Naive thymus-derived CD8-positive, alpha-beta T cell (primary cell): ENCODE data around the gene ALG5. TPM values are rescaled to one million over a fixed set of nuclear protein-coding genes. Genes with fewer than 3 reads are reported as not detected.
A peak's percentile ranks its signal among the peaks of the same experiment; 100 is the strongest.

Source experiments
- ATAC-seq, 2 donors: fragments of 150-1000 bp; cut with Tn5 transposase in 1 of 2; sonication (Bioruptor Pico), chemical (Tn5 transposase) in 1 of 2; 1 replicate in 1 of 2; 2 replicates in 1 of 2; pipeline ENCODE4 v1.10.0; 2021; ENCODE audit warnings: mild to moderate bottlenecking in 2 of 2, moderate library complexity in 2 of 2
- POLR2A ChIA-PET: fragments of 350-600 bp; sonication (Branson Sonifier 250); formaldehyde crosslinking; loops from one replicate; lab custom pipeline; 2021; ENCODE audit warnings: antibody characterized with exemption; lab: Charles Lee
- DNase-seq, 10 donors: peaks; one replicate each; pipeline versions ENCODE4 v3.0.0 to v3.0.0-alpha.2; 2020 to 2022
- H3K27ac Mint-ChIP-seq, 10 donors: one replicate each; pipeline ENCODE4 v1.8.0; 2020 to 2022; ENCODE audit warnings: mild to moderate bottlenecking in 10 of 10, mixed read lengths in 10 of 10, moderate library complexity in 4 of 10, inconsistent platforms in 1 of 10
- H3K27me3 Mint-ChIP-seq, 5 donors: one replicate each; pipeline ENCODE4 v1.8.0; 2021 to 2022; ENCODE audit warnings: mixed read lengths in 5 of 5
- H3K36me3 Mint-ChIP-seq, 3 donors: one replicate each; pipeline ENCODE4 v1.8.0; 2020 to 2022; ENCODE audit warnings: mixed read lengths in 3 of 3, mild to moderate bottlenecking in 2 of 3, inconsistent platforms in 1 of 3
- H3K4me1 Mint-ChIP-seq, 4 donors: one replicate each; pipeline ENCODE4 v1.8.0; 2021 to 2022; ENCODE audit warnings: mixed read lengths in 4 of 4
- H3K4me3 Mint-ChIP-seq, 10 donors: one replicate each; pipeline ENCODE4 v1.8.0; 2020 to 2022; ENCODE audit warnings: mild to moderate bottlenecking in 10 of 10, mixed read lengths in 10 of 10, moderate library complexity in 6 of 10, inconsistent platforms in 1 of 10
- H3K9me3 Mint-ChIP-seq, 9 donors: one replicate each; pipeline ENCODE4 v1.8.0; 2020 to 2022; ENCODE audit warnings: mixed read lengths in 9 of 9, mild to moderate bottlenecking in 3 of 9, inconsistent platforms in 1 of 9, moderate library complexity in 1 of 9
- polyA plus RNA-seq, 3 donors: library from polyadenylated mRNA; unstranded; fragments of 300-500 nt; fragmentation: Illumina TruSeq; gene quantifications; one replicate each; pipeline ENCODE4 v1.2.3, GENCODE V29; 2021
- total RNA-seq, 8 experiments: library from RNA in 2 of 8; stranded (reverse) in 2 of 8; gene quantifications; one replicate each; pipeline ENCODE4 v1.2.3 and lab custom pipeline; 2021 to 2026

Gene ALG5
- total and polyA plus RNA-seq, 5 experiments from 2014 or later, result 22.5 to 89.5 (median 61.9) TPM

DNA sequence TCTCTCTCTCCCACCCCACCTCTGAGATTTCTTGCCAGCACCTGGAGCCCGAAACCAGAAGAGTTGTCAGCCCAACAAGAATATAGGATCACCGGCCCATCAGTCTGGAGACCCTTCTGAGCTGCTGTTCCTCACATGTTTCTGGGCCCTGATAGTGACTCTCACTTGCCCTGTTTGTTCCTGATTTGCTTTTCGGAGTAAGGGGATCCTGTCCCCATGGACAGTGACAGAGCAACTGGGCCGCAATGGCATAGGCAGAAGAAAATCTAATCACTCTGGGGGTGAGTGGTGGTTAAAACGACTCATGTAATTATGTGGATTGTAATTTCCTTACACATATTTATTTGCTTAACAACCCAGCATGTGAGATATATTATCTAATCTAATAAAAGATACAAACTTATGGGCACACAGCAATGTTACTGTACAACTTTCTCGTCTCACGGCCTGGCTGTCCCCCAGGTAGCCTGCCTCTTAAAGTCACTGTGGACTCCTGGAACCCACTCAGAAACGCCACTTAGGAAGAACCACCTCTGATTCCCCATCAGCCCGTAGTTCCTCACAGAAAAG lies 78.4 kb downstream of the ALG5 start:
- Mint-ChIP-seq H3K4me3 (peak overlapping the region; percentile 19 to 87 (median 75)), H3K27ac (no peak overlapping the region), H3K36me3 (peaks cover 0 to 2% (median 0%) of the 10 kb centered on the region in 3 donors), H3K4me1 (peaks cover 0 to 11% (median 4%) of the 10 kb centered on the region in 4 donors), H3K27me3 (peaks cover 40 to 60% (median 47%) of the 10 kb centered on the region in 5 donors), H3K9me3 (no peaks in the 10 kb centered on the region)
- no peak for ATAC-seq
- DNase-seq, result no peak
- POLR2A ChIA-PET, result no interaction called here

DNA sequence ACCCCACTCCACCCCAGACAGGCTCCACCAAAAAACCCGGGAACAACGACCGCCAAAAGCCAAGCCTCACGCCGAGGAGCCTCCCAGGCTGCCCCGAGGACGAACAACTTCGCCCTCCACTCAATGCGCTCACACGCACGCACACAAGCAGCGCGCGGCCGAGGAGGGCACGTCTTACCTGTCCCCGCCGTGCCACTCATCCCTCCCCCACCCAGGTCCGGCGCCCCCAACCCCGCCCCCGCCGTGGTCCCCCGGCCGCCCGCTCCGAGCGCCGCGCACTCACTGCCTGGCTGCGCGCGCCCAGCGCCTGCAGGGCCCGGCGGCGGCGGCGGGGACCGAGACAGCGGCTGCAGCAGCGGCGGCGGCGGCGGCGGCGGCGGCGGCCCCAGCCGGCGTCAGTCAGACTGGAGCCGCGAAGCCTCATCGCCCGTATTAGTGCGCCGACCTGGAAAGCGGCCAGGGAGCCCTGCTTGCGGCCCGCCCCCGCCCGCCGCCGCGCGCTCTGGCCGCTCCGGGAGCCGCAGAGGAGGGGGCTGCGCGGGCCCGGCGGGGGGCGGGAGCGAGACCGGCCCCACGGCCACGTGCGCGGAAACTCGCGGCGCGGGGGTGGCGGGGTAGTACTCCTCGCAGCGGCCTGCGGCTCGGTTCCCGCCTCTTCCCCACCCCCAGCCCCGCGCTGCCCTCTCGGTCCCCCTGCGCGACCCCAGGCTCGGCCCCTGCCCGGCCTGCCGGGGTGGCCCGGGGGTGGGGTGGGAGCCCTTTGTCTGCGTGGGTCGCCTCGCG lies 79.1 kb downstream of the ALG5 start, which contains the start of gene SMAD9:
Gene SMAD9, minus strand, starts transcription at position 406 of the 783 bp plus-strand sequence. CDS start 40,549 bp downstream, outside the sequence.
- peaks cover 0 to 2% (median 0%) of the 10 kb centered on the region in 3 donors for H3K36me3 Mint-ChIP-seq
- DNase-seq, result no peak
- peaks cover 40 to 64% (median 49%) of the 10 kb centered on the region in 5 donors for H3K27me3 Mint-ChIP-seq
- POLR2A ChIA-PET, result no interaction called here
- peaks cover 0 to 11% (median 4%) of the 10 kb centered on the region in 4 donors for H3K4me1 Mint-ChIP-seq
- ATAC-seq, result peak; percentile 36 to 42
- H3K9me3 Mint-ChIP-seq, result no peaks in the 10 kb centered on the region
- peak within 1 kb of the TSS; percentile 19 to 87 (median 75) for H3K4me3 Mint-ChIP-seq
- H3K27ac Mint-ChIP-seq, result no peak within 1 kb of the TSS

DNA sequence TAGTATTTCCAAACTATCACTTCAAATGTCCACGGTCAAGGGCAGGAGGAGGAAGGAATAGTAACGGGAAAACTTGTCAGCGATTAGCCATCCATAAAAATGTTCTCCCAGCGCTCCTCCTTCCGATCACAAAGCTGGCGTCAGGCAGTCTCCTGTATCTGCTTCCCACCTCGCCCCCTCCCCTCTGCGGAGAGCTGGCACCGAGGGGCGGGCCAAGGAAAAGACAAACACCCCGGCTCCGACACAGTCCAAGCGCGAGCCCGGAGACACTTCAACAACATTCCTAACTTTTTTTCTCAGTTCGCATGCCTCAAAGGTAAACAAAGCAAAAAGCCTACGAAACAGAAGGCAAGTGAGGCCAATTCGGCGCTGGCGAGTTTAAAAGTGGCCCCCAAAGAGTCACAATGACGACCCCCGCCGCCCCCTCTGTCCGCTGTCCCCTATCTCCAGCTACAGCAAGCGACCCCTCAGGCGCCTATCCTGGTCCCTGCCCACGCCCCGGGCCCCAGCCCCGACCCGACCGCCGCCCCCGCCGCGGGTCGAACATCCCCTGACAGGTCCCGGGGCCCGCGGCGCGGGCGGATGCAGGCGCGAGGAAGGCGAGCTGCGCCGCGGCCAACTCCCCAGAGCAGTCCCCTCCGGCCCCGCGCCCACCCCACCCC lies 79.8 kb downstream of the ALG5 start:
- Mint-ChIP-seq H3K4me1 (peaks cover 0 to 11% (median 4%) of the 10 kb centered on the region in 4 donors), H3K36me3 (peaks cover 0 to 2% (median 0%) of the 10 kb centered on the region in 3 donors), H3K27ac (no peak overlapping the region), H3K27me3 (peaks cover 44 to 64% (median 45%) of the 10 kb centered on the region in 5 donors), H3K4me3 (peak overlapping the region in 8 of 10 donors; percentile 19 to 59 (median 44)), H3K9me3 (no peaks in the 10 kb centered on the region)
- POLR2A ChIA-PET, result no interaction called here
- DNase-seq (no peak), ATAC-seq (peak in 1 of 2 donors; percentile 32)

DNA sequence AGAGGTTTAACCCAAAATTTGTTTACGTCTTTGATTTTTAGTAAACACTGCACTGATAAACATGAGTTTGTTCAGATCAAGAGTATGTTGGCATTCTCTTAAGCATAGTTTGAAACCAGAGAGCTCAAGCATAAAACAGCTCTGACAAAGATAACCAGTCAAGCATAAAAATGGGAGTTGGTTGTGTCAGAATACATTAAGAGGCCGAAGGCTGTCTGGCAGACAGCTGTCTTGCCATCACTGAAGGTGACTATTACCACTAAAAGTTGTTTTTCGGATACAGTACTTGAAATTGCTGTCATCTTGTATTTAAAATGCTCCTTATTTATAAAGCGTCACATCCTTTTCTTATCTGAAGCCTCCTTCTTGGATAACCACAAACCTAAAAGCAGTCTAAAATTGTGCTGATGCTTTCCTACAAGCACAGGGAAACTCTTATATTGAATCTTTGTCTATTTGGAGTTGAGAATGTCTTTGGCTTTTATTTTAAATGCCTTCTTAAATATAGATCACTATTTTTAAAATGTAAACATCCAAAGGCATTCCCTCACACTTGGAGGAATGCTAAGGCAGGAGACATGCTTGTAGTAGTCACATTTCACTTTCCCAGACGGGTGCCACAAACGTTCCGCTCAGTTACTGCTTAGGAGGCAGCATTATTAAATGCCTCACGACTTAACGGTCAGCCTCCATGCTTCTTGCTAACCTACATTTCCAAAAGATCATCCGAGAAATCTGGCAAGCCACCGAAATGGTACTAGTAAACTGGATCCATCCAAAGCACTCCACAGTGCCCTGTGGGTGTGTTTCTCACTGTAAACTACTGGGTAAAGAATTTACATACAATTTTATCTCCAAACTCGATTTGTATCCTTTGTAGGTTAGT lies 80.7 kb downstream of the ALG5 start:
- Mint-ChIP-seq H3K4me1 (peaks cover 0 to 11% (median 4%) of the 10 kb centered on the region in 4 donors), H3K4me3 (peak overlapping the region in 8 of 10 donors; percentile 26 to 59 (median 38)), H3K27ac (no peak overlapping the region), H3K9me3 (no peaks in the 10 kb centered on the region), H3K27me3 (peaks cover 40 to 65% (median 45%) of the 10 kb centered on the region in 5 donors), H3K36me3 (peaks cover 0 to 2% (median 0%) of the 10 kb centered on the region in 3 donors)
- DNase-seq (no peak), ATAC-seq (no peak)
- POLR2A ChIA-PET, result no interaction called here

DNA sequence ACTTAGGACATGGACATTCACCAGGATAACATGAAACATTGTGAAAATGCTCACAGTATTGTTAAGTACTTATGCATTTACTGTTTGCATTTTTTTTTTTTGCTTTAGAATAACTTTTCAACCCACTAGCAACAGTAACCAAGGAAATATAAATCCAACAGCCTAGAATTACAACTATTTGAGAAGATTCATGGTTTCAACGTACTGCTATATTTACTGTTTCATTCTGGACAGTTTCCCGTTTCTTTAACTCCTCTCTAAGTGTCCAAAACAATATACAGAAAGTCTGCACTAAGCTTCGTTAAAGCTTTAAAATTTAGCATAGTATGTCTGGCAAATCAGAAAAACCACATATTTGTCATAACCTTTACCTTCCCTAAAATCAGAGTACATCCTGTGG lies 81.8 kb downstream of the ALG5 start:
- Mint-ChIP-seq H3K27ac (no peak overlapping the region), H3K4me3 (no peak overlapping the region), H3K27me3 (peaks cover 41 to 66% (median 45%) of the 10 kb centered on the region in 5 donors), H3K36me3 (peaks cover 0 to 2% (median 0%) of the 10 kb centered on the region in 3 donors), H3K9me3 (no peaks in the 10 kb centered on the region), H3K4me1 (peaks cover 0 to 11% (median 4%) of the 10 kb centered on the region in 4 donors)
- ATAC-seq (no peak), DNase-seq (no peak)
- POLR2A ChIA-PET, result no interaction called here

DNA sequence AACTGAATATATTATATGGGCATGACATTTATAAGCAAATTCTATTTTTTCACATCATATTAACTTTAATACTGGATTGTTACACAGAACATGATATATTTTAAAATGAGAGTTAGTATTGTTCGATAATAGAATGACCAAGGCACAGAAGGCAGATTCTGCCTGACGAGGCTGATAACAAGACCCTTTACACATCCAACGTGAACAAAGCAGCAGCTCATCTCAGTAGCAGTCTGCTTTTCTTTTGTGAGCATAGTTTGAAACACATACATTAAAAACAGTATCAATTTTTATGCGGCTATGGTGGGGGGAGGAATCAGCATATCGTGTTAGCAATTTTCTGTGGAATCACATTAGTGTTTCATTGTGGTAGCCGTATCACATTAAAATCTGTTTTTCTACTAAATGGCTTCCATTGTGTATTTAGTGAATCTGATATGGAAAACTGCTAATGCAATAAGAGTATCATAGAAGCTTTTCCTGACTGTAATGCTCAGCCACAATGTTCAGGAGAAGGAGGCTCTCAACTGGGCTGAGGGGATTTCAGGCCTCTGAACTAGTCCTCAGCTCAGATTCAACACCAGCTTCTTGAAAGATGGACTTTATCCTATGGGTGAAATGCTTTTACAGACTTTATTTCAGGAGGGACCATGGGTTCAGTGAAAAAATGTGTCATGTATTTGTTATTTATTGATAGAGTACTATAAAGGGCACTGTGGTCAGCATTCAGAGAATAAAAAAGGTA lies 83.1 kb downstream of the ALG5 start:
- peaks cover 0 to 2% (median 0%) of the 10 kb centered on the region in 3 donors for H3K36me3 Mint-ChIP-seq
- DNase-seq (no peak), ATAC-seq (no peak)
- H3K4me3 Mint-ChIP-seq, result no peak overlapping the region
- no peak overlapping the region for H3K27ac Mint-ChIP-seq
- POLR2A ChIA-PET, result no interaction called here
- no peaks in the 10 kb centered on the region for H3K9me3 Mint-ChIP-seq
- peaks cover 0 to 11% (median 4%) of the 10 kb centered on the region in 4 donors for H3K4me1 Mint-ChIP-seq
- H3K27me3 Mint-ChIP-seq, result peaks cover 36 to 65% (median 41%) of the 10 kb centered on the region in 5 donors

DNA sequence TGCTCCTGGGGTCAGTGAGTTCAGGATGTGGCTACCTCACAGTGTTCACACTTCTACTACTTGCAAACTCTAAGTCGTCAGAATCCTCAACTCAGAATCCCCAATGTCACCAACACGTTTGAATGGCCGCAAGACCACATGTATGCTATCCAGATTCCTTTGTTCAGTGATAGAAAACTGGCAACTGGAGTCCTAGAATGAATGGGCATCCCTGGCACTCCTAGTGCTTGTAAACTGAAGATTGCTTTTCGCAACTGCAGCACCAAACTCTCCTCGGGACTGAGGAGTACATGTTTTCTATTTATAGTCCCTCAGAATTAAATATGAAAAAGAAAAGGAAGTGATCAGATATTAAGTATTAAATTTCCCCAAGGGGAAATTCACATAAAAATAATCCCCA lies 84.0 kb downstream of the ALG5 start:
- POLR2A ChIA-PET, result no interaction called here

DNA sequence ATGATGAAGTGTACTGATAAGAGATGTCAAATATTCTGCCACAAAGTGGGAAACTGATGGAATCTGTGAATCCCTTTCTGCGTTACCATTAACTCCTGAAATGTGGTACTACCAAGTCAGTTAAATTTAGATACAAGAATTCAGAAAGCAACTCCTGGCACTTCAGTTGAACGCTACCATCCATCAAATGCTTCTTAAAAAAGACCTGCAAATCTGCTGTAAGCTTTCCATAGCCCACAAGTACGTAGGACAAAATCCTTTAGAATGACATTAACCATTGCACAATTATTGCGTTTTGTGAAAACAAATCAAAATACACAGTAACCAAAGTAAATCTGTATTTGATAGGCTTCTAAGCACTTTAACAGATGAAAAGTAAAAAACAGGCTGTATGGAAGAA lies 84.5 kb downstream of the ALG5 start:
- no peaks in the 10 kb centered on the region for H3K36me3 Mint-ChIP-seq
- ATAC-seq (no peak), DNase-seq (no peak)
- no peak overlapping the region for H3K4me3 Mint-ChIP-seq
- no peaks in the 10 kb centered on the region for H3K9me3 Mint-ChIP-seq
- peak overlapping the region in 1 of 10 donors; percentile 50 for H3K27ac Mint-ChIP-seq
- H3K27me3 Mint-ChIP-seq, result peaks cover 33 to 67% (median 44%) of the 10 kb centered on the region in 5 donors
- POLR2A ChIA-PET, result no interaction called here
- H3K4me1 Mint-ChIP-seq, result peaks cover 0 to 6% (median 3%) of the 10 kb centered on the region in 4 donors

More for the DNA sequence above, 84.0 kb downstream of the ALG5 start:
- H3K4me3 Mint-ChIP-seq, result no peak overlapping the region
- H3K4me1 Mint-ChIP-seq, result peaks cover 0 to 6% (median 3%) of the 10 kb centered on the region in 4 donors
- no peak overlapping the region for H3K27ac Mint-ChIP-seq
- DNase-seq (no peak), ATAC-seq (no peak)
- peaks cover 33 to 65% (median 44%) of the 10 kb centered on the region in 5 donors for H3K27me3 Mint-ChIP-seq
- no peaks in the 10 kb centered on the region for H3K36me3 Mint-ChIP-seq
- no peaks in the 10 kb centered on the region for H3K9me3 Mint-ChIP-seq

DNA sequence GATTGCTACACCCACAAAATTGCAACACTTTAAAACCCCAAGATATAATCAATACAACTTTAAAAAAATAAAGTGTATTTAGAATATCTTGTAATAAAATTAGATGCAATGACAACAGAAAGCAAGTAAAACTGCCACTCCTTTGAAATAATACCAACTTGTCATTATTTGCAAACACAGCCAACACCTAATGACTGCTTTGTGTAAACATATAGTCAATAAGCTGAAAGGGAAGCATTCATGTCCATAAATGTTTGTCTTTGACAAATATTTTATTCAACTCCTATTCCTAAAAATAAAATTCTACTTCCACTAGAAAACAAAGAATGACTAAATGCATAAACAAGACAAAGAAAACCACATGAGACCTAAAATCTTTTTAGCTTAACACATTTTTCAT lies 85.7 kb downstream of the ALG5 start:
- Mint-ChIP-seq H3K27ac (no peak overlapping the region), H3K27me3 (peaks cover 26 to 58% (median 36%) of the 10 kb centered on the region in 5 donors), H3K36me3 (no peaks in the 10 kb centered on the region), H3K9me3 (no peaks in the 10 kb centered on the region), H3K4me1 (no peaks in the 10 kb centered on the region), H3K4me3 (no peak overlapping the region)
- no peak for ATAC-seq
- no peak for DNase-seq
- POLR2A ChIA-PET, result no interaction called here

DNA sequence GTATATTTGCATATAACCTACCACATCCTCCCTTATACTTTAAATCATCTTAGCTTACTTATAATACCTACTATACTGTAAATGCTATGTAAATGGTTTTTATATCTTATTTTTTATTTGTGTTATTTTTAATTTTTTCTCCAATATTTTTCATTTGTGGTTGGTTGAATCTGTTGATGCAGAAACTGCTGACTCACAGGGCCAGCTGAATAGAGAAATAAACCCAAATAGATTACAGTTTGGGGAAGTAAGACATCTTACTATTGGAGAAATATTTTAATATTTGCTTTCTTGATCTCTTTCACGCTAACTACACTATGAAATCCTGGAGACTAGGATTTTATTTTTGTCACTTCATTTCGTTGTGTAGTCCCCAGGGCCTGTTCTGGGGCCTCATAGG lies 86.2 kb downstream of the ALG5 start:
- ATAC-seq, result no peak
- POLR2A ChIA-PET, result no interaction called here
- Mint-ChIP-seq H3K4me1 (no peaks in the 10 kb centered on the region), H3K9me3 (no peaks in the 10 kb centered on the region), H3K36me3 (no peaks in the 10 kb centered on the region), H3K27me3 (peaks cover 25 to 56% (median 36%) of the 10 kb centered on the region in 5 donors), H3K4me3 (no peak overlapping the region), H3K27ac (no peak overlapping the region)
- DNase-seq, result no peak

DNA sequence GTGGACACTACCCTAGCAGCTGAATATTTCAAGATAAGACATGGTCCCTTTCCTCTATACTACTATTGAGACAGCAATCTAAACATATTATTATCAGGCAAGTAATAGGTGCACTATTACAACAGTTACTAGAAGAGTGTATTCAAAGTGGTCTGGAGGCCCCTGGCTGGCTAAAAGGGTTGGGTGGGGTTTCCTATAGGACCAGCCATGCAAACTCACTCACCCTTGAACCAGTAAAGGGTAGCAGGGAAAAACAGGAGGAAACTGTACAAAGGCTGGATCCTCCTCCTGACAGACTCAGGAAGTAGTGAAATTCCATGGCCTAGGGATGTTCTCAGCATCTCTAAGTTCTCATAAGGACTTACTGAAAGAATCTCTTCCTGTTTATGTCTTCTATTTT lies 86.8 kb downstream of the ALG5 start:
- DNase-seq, result no peak
- Mint-ChIP-seq H3K9me3 (peaks cover 0 to 2% (median 0%) of the 10 kb centered on the region in 9 donors), H3K4me3 (no peak overlapping the region), H3K4me1 (no peaks in the 10 kb centered on the region), H3K27ac (no peak overlapping the region), H3K27me3 (peaks cover 24 to 52% (median 34%) of the 10 kb centered on the region in 5 donors), H3K36me3 (no peaks in the 10 kb centered on the region)
- no peak for ATAC-seq
- POLR2A ChIA-PET, result no interaction called here
